Adipose tissue (tissue), 3 donors: Measurements from ENCODE around the gene ANAPC15. TPM values are rescaled to one million over a fixed set of nuclear protein-coding genes. Genes with fewer than 3 reads are reported as not detected.
"Not testable (repeated sequence)": the region's sequence is repeated elsewhere in the genome, so short reads cannot be mapped to it uniquely, and the experiment has no call there.

Source experiments
- H3K27ac ChIP-seq: one replicate; pipeline ENCODE4 v1.5.1; 2013; ENCODE audit warnings: low read depth, low read length
- WGBS, 3 donors: extraction: QIAGEN DNeasy Blood & Tissue Kit; methylation state at CpG; one replicate each; pipeline ENCODE4 v1.1.7; 2013; 5-methylcytosine and 5-hydroxymethylcytosine counted together
- polyA plus RNA-seq, 3 donors: library from polyadenylated mRNA; stranded (reverse); fragments of 200-250 nt; gene quantifications; one replicate each; pipeline ENCODE4 v1.2.3, GENCODE V29; 2013
- donor health status: healthy with polysubstance abuse.
- donor health status: Bipolar disorder and iron deficiency.
- donor health status: healthy.

ANAPC15 gene
- 10 to 100 TPM; 26.8 to 46.9 (median 42.3) TPM for polyA plus RNA-seq

DNA sequence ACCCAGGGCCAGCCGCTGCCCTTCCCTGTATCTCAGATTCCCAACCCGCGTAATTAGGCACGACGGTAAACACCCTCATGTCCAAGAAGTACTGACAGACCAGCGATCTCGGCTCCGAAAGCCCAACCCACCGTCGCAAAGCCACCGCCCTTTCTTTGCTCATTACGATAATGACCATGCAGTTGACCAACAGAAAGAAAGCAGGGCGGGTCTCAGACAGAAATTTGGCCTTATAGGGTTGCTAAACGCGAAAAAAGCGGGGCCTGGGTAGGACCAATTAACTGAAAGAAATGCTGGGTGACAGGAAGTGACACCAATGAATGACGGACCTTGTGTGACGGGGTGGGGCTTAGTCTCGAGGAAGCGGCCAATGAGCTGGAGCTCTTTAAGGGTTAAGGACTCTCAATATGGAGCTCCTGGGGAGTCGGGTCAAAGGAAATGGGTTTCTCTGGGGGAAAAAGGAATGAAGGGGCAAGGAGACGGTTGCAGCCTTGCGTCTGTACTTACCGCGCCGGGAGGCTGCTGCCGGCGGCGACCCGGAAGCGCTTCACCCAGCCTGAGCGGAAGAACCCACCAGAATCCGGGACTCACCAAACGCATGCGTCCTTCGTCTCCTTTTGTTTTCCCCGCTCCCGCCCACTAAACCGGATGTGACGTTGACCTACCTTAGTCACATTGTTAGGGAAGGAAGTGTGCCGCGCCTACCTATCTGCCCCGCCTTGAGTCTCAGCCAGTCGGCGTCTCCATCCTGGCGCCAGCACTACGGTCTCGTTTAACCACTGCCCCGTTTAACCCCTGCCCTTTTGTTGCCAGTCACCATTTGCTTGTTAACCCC lies at the start of gene ANAPC15:
TSS of gene ANAPC15 (minus strand) at position 553 of the 835 bp plus-strand sequence. CDS start 1,419 bp downstream, outside the sequence.
- WGBS, 3 donors = 0% methylated on average over 49 of the region's 49 CpGs
- peak within 1 kb of the TSS; percentile 95 for H3K27ac ChIP-seq

DNA sequence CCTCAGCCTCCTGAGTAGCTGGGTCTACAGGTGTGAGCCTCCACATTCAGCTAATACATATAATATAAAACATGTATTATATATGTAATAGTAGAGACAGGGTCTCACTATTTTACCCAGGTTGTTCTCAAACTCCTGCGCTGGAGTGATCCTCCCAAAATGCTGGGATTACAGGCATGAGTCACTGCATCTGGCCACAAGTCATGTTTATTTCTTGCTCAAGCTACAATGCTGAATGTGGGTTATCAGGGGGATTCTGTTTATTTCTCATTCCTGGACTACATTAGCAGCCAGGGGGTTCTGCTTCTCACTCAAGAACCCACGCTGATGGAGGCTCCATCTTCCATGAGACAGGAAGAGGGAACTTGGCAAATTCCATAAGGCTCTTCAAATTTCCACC lies 47.8 kb upstream of the ANAPC15 start:
- no peak overlapping the region for H3K27ac ChIP-seq

DNA sequence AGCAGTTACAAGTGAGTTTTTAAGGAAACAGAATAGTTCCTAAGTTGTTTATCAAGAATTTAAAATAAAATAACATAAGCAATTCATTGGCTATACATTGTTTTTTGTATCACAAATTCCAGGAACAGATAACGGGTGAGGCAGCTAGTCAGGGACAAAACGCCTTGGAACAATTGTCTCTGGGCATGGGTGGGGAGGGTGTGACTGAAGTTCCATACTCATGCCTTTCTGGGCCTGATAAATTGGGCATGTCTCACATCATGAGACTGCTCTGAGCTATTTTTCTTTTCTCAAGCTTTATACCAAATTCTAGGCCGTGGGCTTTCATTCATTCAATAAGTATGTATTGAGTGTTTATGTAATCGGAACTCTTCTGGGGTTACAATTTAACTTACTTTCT lies 44.6 kb upstream of the ANAPC15 start:
- 69 to 88% (median 79%) methylated on average over 4 of the region's 4 CpGs for WGBS, 3 donors
- no peak overlapping the region for H3K27ac ChIP-seq

More for the DNA sequence above, 47.8 kb upstream of the ANAPC15 start:
- 71 to 81% (median 81%) methylated on average over 2 of the region's 2 CpGs for WGBS, 3 donors

DNA sequence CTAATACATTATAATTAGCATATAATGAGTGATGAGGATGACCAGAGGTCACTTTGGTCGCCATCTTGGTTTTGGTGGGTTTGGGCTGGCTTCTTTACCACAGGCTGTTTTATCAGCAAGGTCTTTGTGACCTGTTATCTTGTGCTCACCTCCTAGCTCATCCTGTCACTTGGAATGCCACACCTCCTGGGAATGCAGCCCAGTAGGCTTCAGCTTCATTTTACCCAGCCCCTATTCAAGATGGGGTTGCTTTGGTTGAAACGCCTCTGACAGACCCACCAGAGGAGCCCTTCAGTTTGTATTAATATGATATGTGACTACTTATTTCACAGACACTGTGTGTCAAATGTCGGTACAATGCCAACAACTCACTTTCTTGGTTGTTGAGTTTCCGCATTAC lies 43.3 kb upstream of the ANAPC15 start:
- H3K27ac ChIP-seq = no peak overlapping the region
- WGBS, 3 donors = 83 to 90% (median 86%) methylated on average over 4 of the region's 4 CpGs

DNA sequence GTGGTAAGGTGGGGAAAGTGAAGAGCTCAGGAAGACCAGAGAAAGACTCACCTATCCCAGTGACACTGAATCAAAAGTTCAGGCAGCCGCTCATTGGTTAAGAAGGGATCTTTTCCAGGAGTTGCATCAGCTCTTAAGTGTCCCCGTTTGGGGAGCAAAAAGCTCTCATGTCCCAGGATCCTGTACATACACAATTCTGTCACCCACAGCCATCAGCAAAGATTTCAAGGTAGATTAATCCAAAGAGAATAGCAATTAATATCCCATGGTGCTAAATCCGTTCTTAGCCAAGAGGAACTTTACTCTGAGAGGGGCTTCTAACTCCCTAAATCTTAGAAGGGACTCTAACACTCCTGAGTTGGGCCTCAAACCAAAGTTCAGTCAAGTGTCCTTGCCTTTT lies 42.3 kb upstream of the ANAPC15 start:
- 88 to 91% (median 89%) methylated on average over 3 of the region's 3 CpGs for WGBS, 3 donors
- no peak overlapping the region for H3K27ac ChIP-seq

DNA sequence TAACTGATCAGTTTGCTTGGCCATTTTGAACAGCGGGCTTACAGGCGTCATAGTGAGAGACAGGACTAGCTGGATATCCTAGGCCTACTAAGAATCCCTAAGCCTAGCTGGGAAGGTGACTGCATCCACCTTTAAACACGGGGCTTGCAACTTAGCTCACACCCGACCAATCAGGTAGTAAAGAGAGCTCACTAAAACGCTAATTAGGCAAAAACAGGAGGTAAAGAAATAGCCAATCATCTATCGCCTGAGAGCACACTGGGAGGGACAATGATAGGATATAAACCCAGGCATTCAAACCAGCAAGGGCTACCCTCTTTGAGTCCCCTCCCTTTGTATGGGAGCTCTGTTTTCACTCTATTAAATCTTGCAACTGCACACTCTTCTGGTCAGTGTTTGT lies 41.4 kb upstream of the ANAPC15 start:
- WGBS, 3 donors = 80 to 90% (median 90%) methylated on average over 6 of the region's 6 CpGs
- H3K27ac ChIP-seq = not testable (repeated sequence)

DNA sequence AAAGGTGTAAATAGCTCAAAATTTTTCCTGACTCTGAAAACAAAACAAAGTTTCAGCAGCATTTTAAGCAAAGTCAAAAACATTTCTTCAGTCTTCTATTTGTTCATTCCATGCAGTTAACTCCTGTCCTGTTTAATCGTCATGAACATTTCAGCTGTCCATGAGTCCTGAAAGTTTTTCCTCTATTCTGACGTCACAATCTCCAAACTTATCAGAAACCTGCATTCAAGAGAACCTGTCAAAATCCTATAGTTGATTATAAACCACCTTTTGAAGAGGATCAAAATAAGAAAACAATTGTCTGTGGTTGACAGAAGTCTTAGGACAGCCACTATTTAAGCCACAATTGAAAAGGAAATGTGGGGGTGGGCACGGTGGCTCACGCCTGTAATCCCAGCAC lies 38.4 kb upstream of the ANAPC15 start:
- 70 to 80% (median 71%) methylated on average over 4 of the region's 4 CpGs for WGBS, 3 donors
- H3K27ac ChIP-seq = no peak overlapping the region

DNA sequence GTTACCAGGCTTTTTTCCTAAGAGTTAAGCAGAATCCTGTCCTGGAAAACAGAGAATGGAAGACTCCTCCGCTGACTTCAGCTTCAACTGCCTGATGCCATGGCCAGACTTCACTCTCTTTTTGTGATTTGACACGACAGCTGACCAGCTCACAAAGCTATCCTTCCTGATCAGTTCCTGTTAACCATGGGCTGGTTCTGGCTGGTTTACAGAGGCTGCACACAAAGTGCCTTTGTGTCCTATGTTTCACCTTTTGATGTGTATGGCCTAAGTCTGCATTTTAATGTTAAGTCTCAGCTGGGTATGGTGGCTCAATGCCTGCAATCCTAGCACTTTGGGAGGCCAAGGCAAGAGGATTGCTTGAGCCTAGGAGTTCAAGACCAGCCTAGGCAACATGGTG lies 34.1 kb upstream of the ANAPC15 start:
- no peak overlapping the region for H3K27ac ChIP-seq
- 32 to 37% (median 37%) methylated on average over 2 of the region's 2 CpGs for WGBS, 3 donors

DNA sequence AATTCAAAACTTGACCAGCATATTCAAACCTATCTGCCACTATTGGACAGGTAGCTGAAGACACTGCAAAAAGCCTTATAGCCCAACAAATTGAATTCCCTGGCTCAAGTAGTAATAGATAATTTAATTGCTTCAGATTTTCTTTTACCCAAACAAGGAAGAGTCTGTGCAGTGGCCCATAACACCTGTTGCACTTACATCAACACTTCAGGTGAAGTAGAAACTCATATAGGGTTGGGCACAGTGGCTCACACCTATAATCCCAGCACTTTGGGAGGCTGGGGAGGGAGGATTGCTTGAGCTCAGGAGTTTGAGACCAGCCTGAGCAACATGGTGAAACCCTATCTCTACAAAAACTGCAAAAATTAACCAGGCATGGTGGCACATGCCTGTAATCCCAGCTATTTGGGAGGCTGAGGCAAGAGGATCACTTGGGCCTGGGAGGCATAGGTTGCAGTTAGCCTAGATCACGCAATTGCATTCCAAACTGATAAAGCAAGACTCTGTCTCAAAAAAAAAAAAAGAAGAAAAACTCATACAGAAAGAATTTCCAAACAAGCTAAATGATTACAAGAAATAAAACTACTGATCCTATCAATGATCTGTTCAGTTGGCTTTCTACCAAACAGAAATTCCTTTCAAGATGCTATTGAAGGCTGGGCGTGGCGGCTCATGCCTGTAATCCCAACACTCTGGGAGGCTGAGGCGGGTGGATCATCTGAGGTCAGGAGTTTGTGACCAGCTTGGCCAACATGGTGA lies 32.5 kb upstream of the ANAPC15 start:
- no peak overlapping the region for H3K27ac ChIP-seq
- 83 to 87% (median 86%) methylated on average over 4 of the region's 4 CpGs for WGBS, 3 donors

DNA sequence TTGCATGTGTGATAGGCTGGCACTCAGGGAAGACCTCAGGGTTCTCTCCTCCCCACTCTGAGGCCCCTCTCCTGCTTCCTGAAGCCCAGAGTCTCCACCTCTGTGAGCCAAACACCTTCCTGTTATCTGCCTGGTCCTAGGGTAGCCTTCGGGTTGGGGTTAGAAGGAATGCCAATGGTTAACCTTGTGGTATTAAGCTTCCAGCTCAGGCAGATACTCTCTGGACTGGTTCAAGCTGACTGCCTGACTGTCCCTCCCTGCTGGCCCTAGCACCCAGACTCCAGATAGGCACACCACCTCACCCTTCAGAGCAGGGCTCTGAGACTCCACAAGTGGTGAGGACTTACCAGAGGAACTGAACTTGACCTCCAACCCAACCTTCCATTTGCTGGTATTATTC lies 30.0 kb upstream of the ANAPC15 start:
- 44 to 89% (median 56%) methylated on average over 1 of the region's 1 CpG for WGBS, 3 donors

DNA sequence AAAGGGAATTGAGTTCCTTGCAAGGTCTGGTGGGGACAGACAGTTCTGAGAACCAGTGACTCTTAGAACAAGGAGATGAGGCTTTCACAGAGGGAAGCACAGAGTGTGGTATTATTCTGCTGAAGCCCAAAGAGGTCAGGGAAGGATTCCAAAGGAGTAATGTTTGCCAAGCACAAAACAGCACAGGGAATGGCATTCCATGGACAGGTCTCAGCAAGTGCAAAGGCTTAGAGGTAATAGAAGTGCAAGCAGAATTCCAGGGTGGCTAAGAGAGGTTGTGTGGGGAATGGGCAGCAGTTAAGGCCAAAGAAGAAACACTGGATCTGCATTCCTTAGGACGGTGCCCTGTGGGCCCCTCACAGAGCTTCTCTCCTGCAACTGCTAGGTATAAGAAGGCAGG lies 29.6 kb upstream of the ANAPC15 start:
- WGBS, 3 donors = 58 to 69% methylated on average over 1 of the region's 1 CpG; no CpG with 5 or more reads in 1 of the 3 donors
- not testable (repeated sequence) for H3K27ac ChIP-seq

More for the DNA sequence above, 30.0 kb upstream of the ANAPC15 start:
- H3K27ac ChIP-seq = not testable (repeated sequence)

DNA sequence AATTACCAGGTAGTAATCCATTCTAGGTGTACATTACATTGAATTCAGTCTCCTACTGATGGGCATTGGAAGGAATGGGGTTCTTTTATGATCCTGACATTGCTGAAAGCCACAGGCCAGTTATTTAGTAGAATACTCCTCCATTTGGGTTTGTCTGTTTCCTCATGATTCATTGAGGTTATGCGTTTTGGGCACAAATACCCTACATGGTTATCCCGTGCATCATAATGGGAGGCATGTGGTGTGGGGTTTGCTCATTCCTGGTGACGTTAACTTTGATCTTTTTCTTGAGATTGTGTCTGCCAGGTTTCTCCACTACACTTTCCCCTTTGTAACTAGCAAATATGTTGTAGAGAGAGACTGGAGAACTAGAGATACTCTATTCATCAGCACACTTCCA lies 28.6 kb upstream of the ANAPC15 start:
- H3K27ac ChIP-seq = no peak overlapping the region
- WGBS, 3 donors = 70 to 80% (median 75%) methylated on average over 3 of the region's 3 CpGs

DNA sequence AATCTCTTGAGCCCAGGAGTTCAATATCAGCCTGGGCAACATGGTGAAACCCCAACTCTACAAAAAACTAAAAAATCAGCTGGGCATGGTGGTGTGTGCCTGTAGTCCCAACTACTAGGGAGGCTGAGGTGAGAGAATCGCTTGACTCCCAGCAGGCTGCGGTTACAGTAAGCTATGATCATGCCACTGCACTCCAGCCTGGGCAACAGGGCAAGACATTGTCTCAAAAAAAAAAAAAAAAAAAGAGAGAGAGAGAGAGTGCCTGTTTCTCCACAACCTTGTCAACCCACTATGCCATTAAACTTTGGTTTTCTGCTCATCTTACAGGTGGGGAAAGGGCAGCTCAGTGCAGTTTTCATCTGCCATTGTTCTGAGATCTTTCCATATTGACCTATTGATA lies 28.2 kb upstream of the ANAPC15 start:
- no peak overlapping the region for H3K27ac ChIP-seq
- 85 to 100% (median 95%) methylated on average over 2 of the region's 2 CpGs for WGBS, 3 donors

DNA sequence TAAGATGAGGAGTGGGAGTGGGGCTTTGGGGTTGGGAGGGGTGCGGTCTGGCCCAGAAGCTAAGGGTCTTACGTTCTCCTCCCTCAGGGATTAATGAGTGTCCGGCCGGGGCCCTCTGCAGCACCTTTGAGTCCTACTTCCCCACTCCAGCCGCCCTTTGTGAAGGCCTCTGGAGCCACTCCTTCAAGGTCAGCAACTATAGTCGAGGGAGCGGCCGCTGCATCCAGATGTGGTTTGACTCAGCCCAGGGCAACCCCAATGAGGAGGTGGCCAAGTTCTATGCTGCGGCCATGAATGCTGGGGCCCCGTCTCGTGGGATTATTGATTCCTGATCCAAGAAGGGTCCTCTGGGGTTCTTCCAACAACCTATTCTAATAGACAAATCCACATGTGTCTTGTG lies 27.0 kb upstream of the ANAPC15 start:
- no peak overlapping the region for H3K27ac ChIP-seq
- WGBS, 3 donors = 90 to 92% (median 92%) methylated on average over 11 of the region's 11 CpGs

DNA sequence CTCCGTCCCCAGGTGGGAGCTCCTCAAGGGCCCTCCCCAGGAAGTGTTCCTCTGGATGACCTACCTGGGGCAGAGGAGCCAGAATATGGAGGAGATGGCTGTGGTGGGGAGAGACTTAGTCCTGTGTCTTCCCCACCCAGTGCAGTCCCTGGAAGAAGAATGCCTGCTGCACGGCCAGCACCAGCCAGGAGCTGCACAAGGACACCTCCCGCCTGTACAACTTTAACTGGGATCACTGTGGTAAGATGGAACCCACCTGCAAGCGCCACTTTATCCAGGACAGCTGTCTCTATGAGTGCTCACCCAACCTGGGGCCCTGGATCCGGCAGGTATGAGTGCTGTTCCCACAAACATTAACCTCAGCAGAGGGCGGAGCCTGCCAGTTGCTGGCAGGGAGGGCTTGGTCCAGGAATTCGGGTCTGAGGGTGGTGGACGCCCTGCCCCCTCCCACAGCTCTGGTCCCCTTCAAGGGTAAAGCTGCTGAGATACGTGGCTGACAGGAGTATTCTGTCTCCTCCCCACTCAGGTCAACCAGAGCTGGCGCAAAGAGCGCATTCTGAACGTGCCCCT lies 26.4 kb upstream of the ANAPC15 start:
- WGBS, 3 donors = 65 to 86% (median 85%) methylated on average over 12 of the region's 12 CpGs
- no peak overlapping the region for H3K27ac ChIP-seq

DNA sequence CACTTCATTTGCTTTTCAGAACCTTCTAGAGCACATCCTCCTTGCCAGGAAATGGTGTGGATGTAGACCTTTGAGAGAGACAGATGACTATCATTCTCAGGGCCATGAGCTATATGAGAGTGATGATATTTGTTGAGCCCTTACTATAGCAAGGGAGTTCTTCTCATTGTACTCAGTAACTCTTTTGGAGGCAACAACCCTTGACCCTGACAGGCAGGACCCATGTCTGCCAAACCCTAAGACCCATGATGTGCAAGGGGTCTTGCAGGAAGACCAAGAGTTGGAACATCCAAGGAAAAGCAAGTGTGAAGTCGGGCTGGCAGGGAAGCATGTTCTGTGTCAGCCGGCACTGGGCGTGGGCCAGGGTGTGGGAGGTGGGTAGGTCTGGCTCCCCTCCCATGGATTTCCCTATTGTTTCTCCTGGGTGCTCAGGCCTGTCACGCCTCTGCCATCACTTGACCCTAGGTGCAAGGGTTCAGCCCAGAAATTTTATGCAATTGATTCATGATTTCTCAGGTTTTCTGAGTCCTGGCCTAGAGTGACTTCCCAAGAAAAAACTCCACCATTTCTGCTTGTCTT lies 24.3 kb upstream of the ANAPC15 start:
- H3K27ac ChIP-seq = no peak overlapping the region
- WGBS, 3 donors = 85 to 98% (median 86%) methylated on average over 4 of the region's 4 CpGs

DNA sequence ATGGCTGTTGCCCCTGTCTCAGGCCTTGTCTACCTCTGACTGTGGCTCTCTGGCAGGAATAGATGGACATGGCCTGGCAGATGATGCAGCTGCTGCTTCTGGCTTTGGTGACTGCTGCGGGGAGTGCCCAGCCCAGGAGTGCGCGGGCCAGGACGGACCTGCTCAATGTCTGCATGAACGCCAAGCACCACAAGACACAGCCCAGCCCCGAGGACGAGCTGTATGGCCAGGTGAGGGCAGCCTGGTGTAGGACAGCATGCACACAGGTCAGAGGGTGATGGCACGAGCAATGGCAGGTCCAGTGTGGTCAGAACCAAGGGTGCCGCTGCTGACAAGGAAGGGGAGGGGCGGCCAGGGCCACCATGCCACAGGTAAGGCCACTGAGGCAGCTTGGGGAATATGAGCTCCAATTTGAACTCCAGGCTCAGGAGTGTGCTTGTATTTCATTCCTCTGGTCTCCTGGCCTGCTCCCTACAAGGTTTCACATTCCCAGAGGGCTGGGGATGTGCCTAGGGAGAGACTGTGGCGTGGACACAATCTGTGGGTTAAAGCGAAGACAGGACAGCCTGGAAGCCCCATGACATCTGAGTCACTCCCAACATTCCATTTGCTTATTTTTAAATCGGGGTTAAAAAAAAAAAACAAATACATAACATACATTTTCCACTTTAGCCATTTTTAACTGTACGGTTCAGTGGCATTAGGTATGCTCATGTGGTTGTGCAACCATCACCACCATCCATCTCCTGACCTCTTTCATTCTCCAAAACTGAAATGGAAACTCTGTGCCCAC lies 23.6 kb upstream of the ANAPC15 start:
- peak overlapping the region; percentile 52 for H3K27ac ChIP-seq
- WGBS, 3 donors = 83 to 90% (median 84%) methylated on average over 14 of the region's 14 CpGs

DNA sequence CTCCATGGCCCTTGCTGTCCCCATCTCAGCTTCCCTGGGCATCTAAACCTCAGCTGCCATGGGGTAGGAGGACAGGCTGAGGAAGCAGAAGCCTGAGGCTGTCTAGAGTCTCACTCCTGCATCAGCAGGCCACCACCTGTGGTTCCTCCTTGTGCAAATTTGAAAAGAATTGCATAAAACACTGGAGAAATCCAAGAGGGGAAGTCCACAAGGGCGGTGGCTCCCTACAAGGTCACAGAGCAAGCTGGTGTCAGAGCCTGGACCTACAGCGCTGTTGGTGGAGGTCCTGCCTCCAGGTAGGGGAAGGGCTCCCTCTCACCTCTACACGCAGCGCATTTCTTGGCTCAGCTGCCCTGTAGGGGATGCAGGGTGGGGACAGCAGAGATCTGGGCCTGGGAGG lies 23.0 kb upstream of the ANAPC15 start, which contains the start of gene FOLR3:
TSS of gene FOLR3 (plus strand) at position 253 of the 400 bp plus-strand sequence. CDS start 228 bp downstream, outside the sequence.
- 61 to 75% (median 65%) methylated on average over 3 to 4 of the region's 4 CpGs for WGBS, 3 donors
- peak within 1 kb of the TSS; percentile 52 for H3K27ac ChIP-seq
